NCI-H69 (cell line): ENCODE measurements around the gene MAP1B.

Experiments
- DNase-seq: peaks from one replicate; lab custom pipeline; 2025; lab: John Stamatoyannopoulos, UW

Gene MAP1B

GRCh38 chr5:72096602-72097188, 10.6 kb upstream of the MAP1B start:
- no peak for DNase-seq

DNA sequence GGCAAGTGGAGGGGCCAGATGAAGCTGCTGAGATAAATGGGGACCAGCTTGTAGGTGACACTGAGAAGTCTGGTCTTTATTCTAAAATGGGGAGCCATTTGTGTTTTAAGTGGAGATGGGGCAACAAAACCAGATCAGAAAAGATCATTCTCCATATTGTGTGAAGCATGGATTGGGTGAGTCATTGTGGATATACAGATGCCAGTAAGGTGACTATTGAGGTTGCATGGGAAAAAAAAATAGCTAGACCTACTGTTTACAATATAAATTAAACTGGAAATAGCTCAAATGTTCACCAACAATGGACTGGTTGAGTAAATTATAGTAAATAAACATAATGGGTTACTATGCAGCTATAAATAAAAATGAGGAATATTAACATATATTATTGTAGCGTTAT, 5.4 kb upstream of the MAP1B start:
- DNase-seq = no peak

DNA sequence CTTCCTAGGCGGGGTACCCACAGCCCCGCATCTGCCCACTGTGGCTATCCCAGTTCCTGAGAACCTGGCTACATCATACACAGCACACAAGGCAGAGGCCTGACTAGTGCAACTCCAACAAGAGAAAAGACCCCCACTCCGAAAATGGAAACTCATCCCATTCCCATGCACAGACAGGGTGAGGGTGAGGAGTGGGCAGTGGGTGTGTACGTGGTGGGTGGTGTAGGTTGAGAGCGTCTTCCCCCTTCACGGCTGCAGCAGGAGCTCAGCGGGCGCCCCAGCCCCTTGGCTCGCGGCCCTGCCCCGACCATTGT, 501 bp upstream of the MAP1B start:
- no peak for DNase-seq

DNA sequence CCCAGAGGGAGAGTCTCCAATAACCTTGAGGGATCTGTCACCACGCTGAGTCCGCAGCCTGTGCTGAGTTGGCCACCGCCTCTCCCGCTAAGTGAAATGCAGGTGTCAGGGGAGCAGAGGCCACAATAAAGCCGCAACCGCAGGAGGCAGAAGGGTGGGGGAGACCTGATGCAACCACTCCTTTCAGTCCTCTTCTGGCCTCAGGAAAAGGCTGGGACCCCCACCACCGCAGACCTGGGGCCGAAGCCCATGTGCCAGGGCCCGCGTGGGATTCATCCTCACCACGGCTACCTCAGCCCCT, 576 bp downstream of the MAP1B start:
- DNase-seq = peak; percentile 91

DNA sequence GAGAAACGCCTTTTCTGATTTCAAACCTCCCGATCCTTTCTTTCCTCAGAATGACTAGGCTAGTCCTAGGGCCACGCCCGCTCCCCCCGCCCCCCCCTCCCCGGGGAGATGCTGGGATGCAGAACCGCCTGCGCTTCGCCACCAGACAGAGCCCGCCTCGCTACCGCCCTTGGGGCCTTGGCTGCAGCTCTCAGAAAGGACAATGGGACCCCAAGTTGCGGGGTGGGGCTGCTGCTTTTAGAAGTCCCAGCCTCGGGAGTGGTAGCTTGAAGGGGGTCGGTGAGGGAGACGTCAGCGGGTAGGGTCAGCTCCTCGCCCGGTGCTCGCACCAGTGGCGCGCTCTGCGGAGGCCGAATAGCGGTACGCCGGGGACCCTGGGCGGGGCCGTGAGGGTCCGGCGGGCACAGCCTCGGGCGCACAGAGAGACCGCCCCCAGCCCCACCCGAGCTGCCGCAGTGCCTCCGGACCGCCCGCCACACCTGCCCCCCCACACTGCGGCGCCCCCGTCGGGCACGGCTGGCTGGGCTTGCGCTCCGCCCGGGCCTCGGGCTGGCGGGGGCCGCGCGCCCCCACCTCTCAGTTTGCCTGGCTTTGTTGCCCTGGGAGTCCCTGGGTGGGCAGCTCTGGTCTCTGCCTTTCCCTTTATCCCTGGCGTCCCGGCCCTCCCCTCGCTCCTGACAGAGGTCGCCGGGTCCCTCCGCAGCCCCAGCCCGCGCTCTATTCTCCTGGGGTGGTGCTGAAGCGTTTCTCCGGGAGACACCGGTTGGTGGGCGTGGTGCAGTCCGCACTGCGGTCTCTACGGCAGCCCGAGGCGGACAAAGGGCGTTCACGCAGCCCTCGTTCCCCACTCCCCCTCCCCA, 1.2 kb downstream of the MAP1B start:
- DNase-seq = peak; percentile 92

DNA sequence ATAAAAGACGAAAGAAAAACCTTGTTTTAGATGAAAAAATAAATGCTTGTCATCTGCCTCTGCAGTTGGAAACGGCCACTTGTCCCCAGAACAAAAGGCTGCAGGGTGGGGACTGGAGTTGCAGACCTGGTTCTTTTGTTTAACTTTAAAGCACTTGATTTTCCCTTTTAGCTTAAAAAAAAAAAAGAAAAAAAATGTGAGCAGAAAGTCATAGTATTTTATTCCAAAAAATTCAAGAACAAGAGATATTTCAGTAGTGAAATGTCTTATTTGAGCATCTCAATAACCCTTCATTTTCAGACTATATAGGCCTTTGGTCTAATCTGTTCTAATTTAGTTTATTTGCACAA, 1.8 kb downstream of the MAP1B start:
- DNase-seq = no peak

DNA sequence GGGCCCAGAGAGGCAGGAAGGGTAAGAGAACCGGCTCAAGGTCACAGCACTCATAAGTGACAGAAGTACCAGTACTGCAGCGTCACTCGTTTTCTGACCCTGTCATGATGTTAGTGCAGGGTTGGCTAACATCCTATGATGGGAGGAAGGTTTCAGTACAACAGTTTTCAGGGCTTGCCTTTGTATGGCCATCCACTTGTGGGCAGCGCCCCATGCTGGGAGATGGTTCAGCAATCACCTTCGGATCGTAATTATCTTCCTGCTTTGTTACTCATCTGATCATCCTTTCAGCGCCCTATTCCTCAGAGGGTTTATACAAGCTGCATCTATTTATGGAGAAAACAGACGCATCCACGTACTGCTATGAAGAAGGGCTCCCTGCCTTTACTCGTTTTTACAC, 2.4 kb downstream of the MAP1B start:
- DNase-seq = peak; percentile 91

GRCh38 chr5:72110394-72111013, 3.2 kb downstream of the MAP1B start:
- DNase-seq = peak; percentile 89

GRCh38 chr5:72112389-72112788, 5.1 kb downstream of the MAP1B start:
- peak; percentile 79 for DNase-seq

DNA sequence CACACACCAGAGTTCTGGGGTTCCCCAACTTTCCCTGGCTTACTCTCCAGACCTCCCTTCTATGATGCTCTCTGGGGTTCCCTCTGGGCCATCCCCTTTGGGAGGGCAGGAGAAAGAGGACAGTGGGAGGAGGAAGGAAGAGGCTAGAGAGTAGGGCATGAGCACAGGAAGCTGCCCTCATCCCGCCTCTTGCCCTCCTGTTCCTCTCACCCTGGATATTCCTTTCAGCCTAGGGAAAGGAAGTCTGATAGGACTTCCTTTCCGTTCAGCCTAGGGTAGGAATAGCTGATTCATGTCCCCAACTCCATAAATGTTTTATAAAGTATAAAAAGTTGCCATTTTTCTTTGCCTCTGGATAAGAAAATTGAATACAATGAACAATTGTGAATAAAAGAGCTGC, 7.4 kb downstream of the MAP1B start:
- DNase-seq = peak; percentile 71

DNA sequence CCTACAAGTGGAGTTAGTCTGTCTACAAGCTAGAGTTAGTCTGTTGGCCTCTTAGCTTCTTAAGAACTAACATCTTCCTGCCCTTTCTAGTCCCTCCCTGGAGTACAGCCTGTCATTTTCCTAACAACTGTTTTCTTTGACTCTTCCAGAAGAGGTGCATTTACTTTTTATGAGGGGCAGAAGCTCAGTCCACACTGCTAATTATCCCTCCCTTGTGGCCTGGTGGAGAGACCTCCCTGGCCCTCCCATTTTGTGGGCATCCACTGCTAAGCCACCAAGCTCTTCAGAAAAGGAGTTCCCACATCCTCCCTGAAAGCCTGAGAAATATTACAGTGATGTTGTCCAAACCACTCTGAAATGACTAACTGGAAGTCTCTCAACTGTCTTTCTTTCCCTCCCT, 8.0 kb downstream of the MAP1B start:
- DNase-seq = peak; percentile 67

- no peak for DNase-seq
These were observed 10.0 kb downstream of the MAP1B start for GRCh38 chr5:72117307-72117706.

GRCh38 chr5:72121052-72121779, 13.9 kb downstream of the MAP1B start:
- DNase-seq = peak; percentile 98

DNA sequence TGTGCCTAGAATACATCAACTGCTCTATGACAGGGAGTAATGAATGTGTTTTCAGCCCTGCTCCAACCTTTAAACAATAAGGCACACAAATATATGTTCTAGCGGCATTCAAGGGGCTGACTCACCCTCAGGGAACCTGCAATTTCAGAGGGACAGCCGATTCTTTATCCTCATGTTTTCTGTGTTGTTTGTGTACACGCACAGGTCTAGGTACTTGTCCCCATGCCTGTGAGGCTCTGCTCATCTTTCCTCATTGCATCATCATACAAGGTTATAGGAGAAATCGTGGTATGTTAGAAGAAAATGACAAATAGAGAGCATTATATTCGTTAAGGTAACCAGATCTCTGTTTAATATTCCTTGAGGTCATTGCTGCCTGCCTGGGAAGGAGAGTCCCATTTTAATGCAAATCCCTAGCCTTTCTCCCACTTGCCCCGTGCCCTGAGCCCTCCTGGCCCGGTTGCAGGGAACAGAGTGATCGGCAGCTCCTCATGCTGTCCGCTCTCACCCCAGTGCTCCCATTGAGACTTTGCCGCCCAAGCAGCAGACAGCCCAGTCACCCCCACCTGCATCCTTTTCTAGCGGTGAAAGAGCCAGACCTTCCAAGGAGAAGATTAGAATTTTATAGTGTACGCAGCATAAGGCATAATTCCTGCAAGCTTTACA, 14.6 kb downstream of the MAP1B start:
- peak; percentile 98 for DNase-seq

GRCh38 chr5:72122602-72123001, 15.3 kb downstream of the MAP1B start:
- DNase-seq = peak; percentile 81

GRCh38 chr5:72123764-72124376, 16.6 kb downstream of the MAP1B start:
- peak; percentile 81 for DNase-seq

GRCh38 chr5:72125271-72125940, 18.1 kb downstream of the MAP1B start:
- no peak for DNase-seq

DNA sequence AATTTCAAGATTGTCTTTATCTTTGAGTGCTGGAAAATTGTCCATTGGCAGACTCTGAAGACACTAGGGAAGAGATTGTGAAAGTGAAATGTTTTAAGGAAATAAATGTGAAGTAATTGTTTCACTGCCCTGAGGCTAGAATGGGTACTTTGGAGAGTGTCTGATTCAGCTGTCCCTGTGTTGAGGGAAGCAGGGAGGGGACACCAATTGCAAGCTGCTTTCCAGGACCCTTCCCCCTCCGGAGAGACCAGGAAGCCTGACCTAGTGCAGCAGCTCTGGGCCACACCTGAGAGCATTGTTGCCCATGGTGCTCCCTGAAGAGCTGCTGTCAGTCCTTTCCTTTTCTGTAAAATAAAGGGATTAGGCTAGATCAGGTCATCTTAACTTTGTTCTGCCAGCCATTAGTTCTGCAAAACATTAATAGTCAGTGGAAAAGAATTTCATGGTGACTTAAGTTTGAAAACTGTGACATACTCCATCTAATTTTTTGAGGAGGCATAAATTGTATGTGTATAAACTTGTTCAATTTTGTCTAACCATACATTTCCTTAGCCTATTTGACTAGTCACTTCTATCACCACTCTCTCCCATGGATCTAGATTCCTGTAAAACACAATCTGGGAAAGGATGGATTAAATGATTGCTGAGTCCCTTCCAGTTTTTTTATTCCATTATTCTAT, 18.8 kb downstream of the MAP1B start:
- peak; percentile 83 for DNase-seq

- peak; percentile 90 for DNase-seq
These were observed 19.5 kb downstream of the MAP1B start for GRCh38 chr5:72126796-72127195.

GRCh38 chr5:72129725-72130124, 22.4 kb downstream of the MAP1B start:
- no peak for DNase-seq

GRCh38 chr5:72130351-72130761, 23.1 kb downstream of the MAP1B start:
- DNase-seq = no peak
